ENCODE data around the gene C1orf141.

Gene C1orf141

GRCh38 chr1:67134695-67135094 is at the start of gene C1orf141:
Gene C1orf141 (minus strand): TSS chr1:67134970. CDS start chr1:67127240, 7,730 bp downstream.
- Histone ChIP-seq H3K27me3 (ENCODE audit: insufficient read depth, low read depth, severe bottlenecking) (no peaks in the 10 kb centered on the region), H3K27ac (no peak within 1 kb of the TSS), H3K9me3 (ENCODE audit: severe bottlenecking) (no peaks in the 10 kb centered on the region), H3K4me3 (ENCODE audit: low read depth, low read length) (no peak within 1 kb of the TSS), H3K36me3 (no peaks in the 10 kb centered on the region)
- TF ChIP-seq, protein P1, sequence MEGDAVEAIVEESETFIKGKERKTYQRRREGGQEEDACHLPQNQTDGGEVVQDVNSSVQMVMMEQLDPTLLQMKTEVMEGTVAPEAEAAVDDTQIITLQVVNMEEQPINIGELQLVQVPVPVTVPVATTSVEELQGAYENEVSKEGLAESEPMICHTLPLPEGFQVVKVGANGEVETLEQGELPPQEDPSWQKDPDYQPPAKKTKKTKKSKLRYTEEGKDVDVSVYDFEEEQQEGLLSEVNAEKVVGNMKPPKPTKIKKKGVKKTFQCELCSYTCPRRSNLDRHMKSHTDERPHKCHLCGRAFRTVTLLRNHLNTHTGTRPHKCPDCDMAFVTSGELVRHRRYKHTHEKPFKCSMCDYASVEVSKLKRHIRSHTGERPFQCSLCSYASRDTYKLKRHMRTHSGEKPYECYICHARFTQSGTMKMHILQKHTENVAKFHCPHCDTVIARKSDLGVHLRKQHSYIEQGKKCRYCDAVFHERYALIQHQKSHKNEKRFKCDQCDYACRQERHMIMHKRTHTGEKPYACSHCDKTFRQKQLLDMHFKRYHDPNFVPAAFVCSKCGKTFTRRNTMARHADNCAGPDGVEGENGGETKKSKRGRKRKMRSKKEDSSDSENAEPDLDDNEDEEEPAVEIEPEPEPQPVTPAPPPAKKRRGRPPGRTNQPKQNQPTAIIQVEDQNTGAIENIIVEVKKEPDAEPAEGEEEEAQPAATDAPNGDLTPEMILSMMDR (IDR thresholded peaks at IDR 0.05; ENCODE audit: low read depth, low read length): no peak
- no peak for DNase-seq

DNA sequence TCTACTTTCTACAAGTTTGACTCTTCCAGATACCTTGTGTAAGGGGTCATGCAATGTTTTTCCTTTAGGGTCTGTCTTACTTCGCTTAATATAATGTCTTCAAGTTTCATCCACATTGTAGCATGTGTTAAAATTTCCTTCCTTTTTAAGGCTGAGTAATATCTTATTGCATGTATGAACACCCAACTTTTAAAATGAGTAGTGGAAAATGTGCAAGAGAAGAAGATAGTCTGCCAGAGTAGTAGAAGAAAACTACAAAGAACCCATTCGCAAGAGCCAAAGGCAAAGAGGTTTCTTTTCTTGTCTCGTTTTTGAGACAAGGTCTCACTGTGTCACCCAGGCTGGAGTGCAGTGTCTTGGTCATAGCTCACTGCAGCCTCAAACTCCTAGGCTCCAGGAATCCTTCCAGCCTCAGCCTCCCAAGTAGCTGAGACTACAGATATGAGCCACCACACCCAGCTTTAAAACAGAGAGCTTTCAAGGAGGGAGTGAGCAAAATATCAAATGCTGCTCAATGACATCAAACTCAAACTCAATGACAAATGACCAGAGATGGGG is 40.8 kb upstream of the C1orf141 start:
- Histone ChIP-seq H3K4me3 (ENCODE audit: low read depth, low read length) (no peak overlapping the region), H3K27me3 (ENCODE audit: insufficient read depth, low read depth, severe bottlenecking) (no peaks in the 10 kb centered on the region), H3K27ac (no peak overlapping the region), H3K36me3 (no peaks in the 10 kb centered on the region), H3K9me3 (ENCODE audit: severe bottlenecking) (no peaks in the 10 kb centered on the region)
- no peak for DNase-seq
- TF ChIP-seq, protein P1 (IDR thresholded peaks at IDR 0.05; ENCODE audit: low read depth, low read length): no peak

GRCh38 chr1:67174716-67175284 is 40.0 kb upstream of the C1orf141 start:
- Histone ChIP-seq H3K36me3 (no peaks in the 10 kb centered on the region), H3K27ac (no peak overlapping the region), H3K9me3 (ENCODE audit: severe bottlenecking) (no peaks in the 10 kb centered on the region), H3K27me3 (ENCODE audit: insufficient read depth, low read depth, severe bottlenecking) (no peaks in the 10 kb centered on the region), H3K4me3 (ENCODE audit: low read depth, low read length) (no peak overlapping the region)
- TF ChIP-seq, protein P1 (IDR thresholded peaks at IDR 0.05; ENCODE audit: low read depth, low read length): no peak
- DNase-seq: no peak

DNA sequence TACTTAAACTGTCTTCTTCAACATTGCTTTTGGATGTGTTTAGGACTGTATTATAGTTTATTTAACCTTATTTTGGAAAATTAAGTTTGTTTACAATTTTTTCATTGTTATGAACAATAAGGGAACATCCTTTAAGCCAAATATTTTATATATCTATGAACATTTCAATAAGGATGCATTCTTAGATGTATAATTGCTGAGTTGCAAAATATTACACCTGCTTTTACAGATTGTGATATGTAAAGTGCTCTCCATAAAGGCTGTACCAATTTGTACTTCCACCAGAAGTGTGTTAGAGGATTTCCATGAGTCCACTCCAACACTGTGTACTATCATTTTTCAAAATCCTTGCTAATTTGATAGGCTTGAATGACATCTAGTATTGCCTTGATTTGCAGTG is 39.2 kb upstream of the C1orf141 start:
- TF ChIP-seq, protein P1 (IDR thresholded peaks at IDR 0.05; ENCODE audit: low read depth, low read length): no peak
- no peaks in the 10 kb centered on the region for H3K9me3 ChIP-seq (ENCODE audit: severe bottlenecking)
- H3K27me3 ChIP-seq (ENCODE audit: insufficient read depth, low read depth, severe bottlenecking): no peaks in the 10 kb centered on the region
- no peak for DNase-seq
- H3K36me3 ChIP-seq: no peaks in the 10 kb centered on the region
- no peak overlapping the region for H3K4me3 ChIP-seq (ENCODE audit: low read depth, low read length)
- no peak overlapping the region for H3K27ac ChIP-seq

DNA sequence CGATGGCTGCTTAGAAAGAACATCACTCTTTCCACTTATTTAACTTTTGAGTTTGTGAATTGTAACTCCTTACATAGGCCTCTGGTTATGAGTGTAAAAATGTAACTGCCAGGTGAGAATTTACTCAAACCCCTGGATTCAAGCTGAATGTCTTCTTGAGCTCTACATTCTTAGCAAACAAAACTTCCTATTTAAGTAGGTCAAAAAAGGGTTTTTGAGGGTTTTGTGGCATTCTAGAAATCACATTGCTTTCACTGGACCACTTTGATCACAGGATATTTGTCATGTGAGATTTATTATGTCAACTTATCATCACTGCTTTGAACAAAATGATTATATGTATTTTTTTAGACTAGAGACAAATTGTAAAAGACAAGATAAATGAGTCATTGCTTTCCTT is 37.2 kb upstream of the C1orf141 start:
- DNase-seq: no peak
- no peak overlapping the region for H3K4me3 ChIP-seq (ENCODE audit: low read depth, low read length)
- no peaks in the 10 kb centered on the region for H3K9me3 ChIP-seq (ENCODE audit: severe bottlenecking)
- no peaks in the 10 kb centered on the region for H3K27me3 ChIP-seq (ENCODE audit: insufficient read depth, low read depth, severe bottlenecking)
- TF ChIP-seq, protein P1 (IDR thresholded peaks at IDR 0.05; ENCODE audit: low read depth, low read length): no peak
- H3K27ac ChIP-seq: no peak overlapping the region
- no peaks in the 10 kb centered on the region for H3K36me3 ChIP-seq

- H3K36me3 ChIP-seq: no peaks in the 10 kb centered on the region
- H3K4me3 ChIP-seq (ENCODE audit: low read depth, low read length): no peak overlapping the region
- H3K27ac ChIP-seq: no peak overlapping the region
- no peak for DNase-seq
- no peaks in the 10 kb centered on the region for H3K27me3 ChIP-seq (ENCODE audit: insufficient read depth, low read depth, severe bottlenecking)
- H3K9me3 ChIP-seq (ENCODE audit: severe bottlenecking): no peaks in the 10 kb centered on the region
- TF ChIP-seq, protein P1 (IDR thresholded peaks at IDR 0.05; ENCODE audit: low read depth, low read length): no peak
Measured at GRCh38 chr1:67171574-67171955, 36.8 kb upstream of the C1orf141 start.

All from WERI-Rb-1 (cell line).